Mucosa of rectum (tissue), 2 donors: ENCODE measurements around the gene USP40.
A peak's percentile ranks its signal among the peaks of the same experiment; 100 is the strongest.

Source experiments
- H3K27ac ChIP-seq, 2 donors: one replicate each; pipeline ENCODE4 v1.7.0; 2013; ENCODE audit warnings: inconsistent platforms in 2 of 2, low read depth in 2 of 2, low read length in 2 of 2
- H3K27me3 ChIP-seq, 2 donors: one replicate each; pipeline ENCODE4 v1.7.0; 2013; ENCODE audit warnings: low read length in 2 of 2; ENCODE audit not compliant: control insufficient read depth in 2 of 2, insufficient read depth in 2 of 2
- H3K36me3 ChIP-seq, 2 donors: one replicate each; pipeline ENCODE4 v1.7.0; 2013; ENCODE audit warnings: low read length in 2 of 2; ENCODE audit not compliant: control insufficient read depth in 2 of 2, insufficient read depth in 2 of 2
- H3K4me1 ChIP-seq, 2 donors: one replicate each; pipeline ENCODE4 v1.7.0; 2013; ENCODE audit warnings: low read length in 2 of 2, mild to moderate bottlenecking in 1 of 2; ENCODE audit not compliant: control insufficient read depth in 2 of 2, insufficient read depth in 2 of 2
- H3K4me3 ChIP-seq, 2 donors: one replicate each; pipeline ENCODE4 v1.7.0; 2013; ENCODE audit warnings: low read length in 2 of 2
- H3K9ac ChIP-seq, 2 donors: one replicate each; pipeline ENCODE4 v1.7.0; 2013; ENCODE audit warnings: low read length in 2 of 2, low read depth in 1 of 2, mild to moderate bottlenecking in 1 of 2
- H3K9me3 ChIP-seq, 2 donors: one replicate each; pipeline ENCODE4 v1.7.0; 2013; ENCODE audit warnings: low read length in 2 of 2; ENCODE audit not compliant: control insufficient read depth in 2 of 2
- donor health status: healthy.
- donor health status: Normal muscosa, but diverticular disease.

Gene USP40

GRCh38 chr2:233566141-233566956 is at the start of gene USP40:
Gene USP40 (minus strand): TSS chr2:233566782. CDS start chr2:233565554, 1,228 bp downstream.
- Histone ChIP-seq H3K4me3 (peak within 1 kb of the TSS; percentile 81 to 94), H3K27ac (peak within 1 kb of the TSS; percentile 88 to 96), H3K4me1 (peaks cover 4 to 5% of the 10 kb centered on the region in 2 donors), H3K36me3 (no peaks in the 10 kb centered on the region), H3K9ac (peak within 1 kb of the TSS; percentile 92 to 96), H3K9me3 (no peaks in the 10 kb centered on the region), H3K27me3 (no peaks in the 10 kb centered on the region)

GRCh38 chr2:233611284-233611683 is 44.7 kb upstream of the USP40 start:
- Histone ChIP-seq H3K9ac (no peak overlapping the region), H3K36me3 (no peaks in the 10 kb centered on the region), H3K4me1 (no peaks in the 10 kb centered on the region), H3K9me3 (no peaks in the 10 kb centered on the region), H3K27me3 (no peaks in the 10 kb centered on the region), H3K27ac (no peak overlapping the region), H3K4me3 (no peak overlapping the region)

- no peaks in the 10 kb centered on the region for H3K36me3 ChIP-seq
- H3K27me3 ChIP-seq, result peaks cover 0 to 3% of the 10 kb centered on the region in 2 donors
- H3K27ac ChIP-seq, result no peak overlapping the region
- H3K4me1 ChIP-seq, result no peaks in the 10 kb centered on the region
- no peak overlapping the region for H3K4me3 ChIP-seq
- H3K9ac ChIP-seq, result no peak overlapping the region
- no peaks in the 10 kb centered on the region for H3K9me3 ChIP-seq
Observed at GRCh38 chr2:233605680-233606079, 39.1 kb upstream of the USP40 start.

GRCh38 chr2:233604826-233605225 is 38.2 kb upstream of the USP40 start:
- Histone ChIP-seq H3K4me1 (no peaks in the 10 kb centered on the region), H3K36me3 (no peaks in the 10 kb centered on the region), H3K9me3 (no peaks in the 10 kb centered on the region), H3K27ac (no peak overlapping the region), H3K27me3 (peaks cover 0 to 3% of the 10 kb centered on the region in 2 donors), H3K9ac (no peak overlapping the region), H3K4me3 (no peak overlapping the region)

GRCh38 chr2:233603520-233603919 is 36.9 kb upstream of the USP40 start:
- Histone ChIP-seq H3K27me3 (peaks cover 0 to 3% of the 10 kb centered on the region in 2 donors), H3K36me3 (no peaks in the 10 kb centered on the region), H3K27ac (no peak overlapping the region), H3K9me3 (no peaks in the 10 kb centered on the region), H3K4me1 (no peaks in the 10 kb centered on the region), H3K9ac (no peak overlapping the region), H3K4me3 (no peak overlapping the region)

- peaks cover 0 to 3% of the 10 kb centered on the region in 2 donors for H3K4me1 ChIP-seq
- H3K9me3 ChIP-seq, result no peaks in the 10 kb centered on the region
- H3K27ac ChIP-seq, result no peak overlapping the region
- H3K9ac ChIP-seq, result no peak overlapping the region
- no peaks in the 10 kb centered on the region for H3K36me3 ChIP-seq
- peaks cover 0 to 3% of the 10 kb centered on the region in 2 donors for H3K27me3 ChIP-seq
- no peak overlapping the region for H3K4me3 ChIP-seq
Observed at GRCh38 chr2:233602076-233602475, 35.5 kb upstream of the USP40 start.

- Histone ChIP-seq H3K27ac (no peak overlapping the region), H3K9ac (no peak overlapping the region), H3K4me3 (no peak overlapping the region), H3K4me1 (peaks cover 0 to 3% of the 10 kb centered on the region in 2 donors), H3K9me3 (no peaks in the 10 kb centered on the region), H3K36me3 (no peaks in the 10 kb centered on the region), H3K27me3 (peaks cover 0 to 3% of the 10 kb centered on the region in 2 donors)
Observed at GRCh38 chr2:233600386-233600785, 33.8 kb upstream of the USP40 start.

- no peak overlapping the region for H3K9ac ChIP-seq
- H3K36me3 ChIP-seq, result no peaks in the 10 kb centered on the region
- H3K9me3 ChIP-seq, result no peaks in the 10 kb centered on the region
- peaks cover 0 to 3% of the 10 kb centered on the region in 2 donors for H3K4me1 ChIP-seq
- H3K27me3 ChIP-seq, result peaks cover 0 to 3% of the 10 kb centered on the region in 2 donors
- no peak overlapping the region for H3K4me3 ChIP-seq
- no peak overlapping the region for H3K27ac ChIP-seq
Observed at GRCh38 chr2:233598952-233599351, 32.4 kb upstream of the USP40 start.

GRCh38 chr2:233597522-233597921 is 30.9 kb upstream of the USP40 start:
- H3K27me3 ChIP-seq, result peaks cover 0 to 3% of the 10 kb centered on the region in 2 donors
- H3K9ac ChIP-seq, result no peak overlapping the region
- no peak overlapping the region for H3K4me3 ChIP-seq
- H3K27ac ChIP-seq, result no peak overlapping the region
- H3K4me1 ChIP-seq, result peaks cover 0 to 3% of the 10 kb centered on the region in 2 donors
- no peaks in the 10 kb centered on the region for H3K36me3 ChIP-seq
- no peaks in the 10 kb centered on the region for H3K9me3 ChIP-seq

- H3K27ac ChIP-seq, result no peak overlapping the region
- no peak overlapping the region for H3K9ac ChIP-seq
- H3K9me3 ChIP-seq, result no peaks in the 10 kb centered on the region
Observed at GRCh38 chr2:233593201-233593600, 26.6 kb upstream of the USP40 start.

More at GRCh38 chr2:233593201-233593600, 26.6 kb upstream of the USP40 start:
- no peak overlapping the region for H3K4me3 ChIP-seq
- H3K4me1 ChIP-seq, result peaks cover 0 to 1% of the 10 kb centered on the region in 2 donors
- H3K36me3 ChIP-seq, result no peaks in the 10 kb centered on the region
- H3K27me3 ChIP-seq, result no peaks in the 10 kb centered on the region
